NK-92 (cell line): ENCODE measurements around the gene HOXA10.

Experiments
- DNase-seq: peaks from one replicate; lab custom pipeline; 2025; ENCODE audit not compliant: unreplicated experiment; lab: John Stamatoyannopoulos, UW

HOXA10 gene

DNA sequence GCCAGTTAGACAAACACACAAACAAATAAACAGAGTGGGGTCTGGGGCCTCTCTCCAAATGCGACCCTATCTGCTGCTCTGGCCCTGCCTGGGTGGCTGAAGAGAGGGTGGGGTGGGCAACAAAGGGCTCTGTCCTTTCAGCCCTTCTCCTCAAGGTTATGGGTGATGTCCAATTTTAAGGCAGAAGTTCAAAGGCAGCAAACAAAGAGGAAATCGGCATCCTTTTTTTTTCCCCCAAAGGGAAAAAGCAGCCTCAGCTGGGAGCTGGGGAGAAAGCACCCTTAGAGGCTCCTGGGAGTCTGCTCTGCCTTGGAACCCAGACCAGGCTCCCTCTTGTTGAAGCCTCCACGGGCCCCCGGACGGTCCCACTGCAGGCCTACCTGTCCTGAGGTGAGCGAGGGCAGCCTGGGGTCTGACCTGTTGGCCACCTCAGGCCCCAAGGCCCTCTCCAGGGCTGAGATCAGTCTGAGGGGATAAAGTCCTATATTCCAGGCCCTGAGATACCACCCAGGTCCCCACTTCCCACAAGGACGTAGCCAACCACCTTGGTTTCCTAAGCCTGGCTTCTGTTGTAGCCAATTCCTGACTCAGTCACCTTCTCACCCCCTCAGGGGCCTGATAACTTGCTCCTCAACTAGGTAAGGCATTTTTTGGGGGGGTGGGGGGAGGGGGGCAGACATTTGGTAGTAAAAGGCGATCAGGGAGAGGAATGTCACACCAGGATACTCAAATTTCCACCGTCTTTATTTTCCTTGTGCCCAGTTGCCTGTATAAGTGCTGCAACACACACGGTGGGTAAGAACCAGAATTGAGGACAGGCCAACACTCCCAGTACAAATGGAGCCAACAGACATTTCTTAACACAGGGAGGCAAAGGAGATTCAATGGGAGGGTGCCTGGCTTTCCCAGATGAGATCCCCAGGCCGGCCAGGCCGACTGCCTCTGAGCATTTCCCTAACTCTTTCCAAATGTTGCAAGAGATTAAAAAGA lies 6.6 kb upstream of the HOXA10 start:
- no peak for DNase-seq

DNA sequence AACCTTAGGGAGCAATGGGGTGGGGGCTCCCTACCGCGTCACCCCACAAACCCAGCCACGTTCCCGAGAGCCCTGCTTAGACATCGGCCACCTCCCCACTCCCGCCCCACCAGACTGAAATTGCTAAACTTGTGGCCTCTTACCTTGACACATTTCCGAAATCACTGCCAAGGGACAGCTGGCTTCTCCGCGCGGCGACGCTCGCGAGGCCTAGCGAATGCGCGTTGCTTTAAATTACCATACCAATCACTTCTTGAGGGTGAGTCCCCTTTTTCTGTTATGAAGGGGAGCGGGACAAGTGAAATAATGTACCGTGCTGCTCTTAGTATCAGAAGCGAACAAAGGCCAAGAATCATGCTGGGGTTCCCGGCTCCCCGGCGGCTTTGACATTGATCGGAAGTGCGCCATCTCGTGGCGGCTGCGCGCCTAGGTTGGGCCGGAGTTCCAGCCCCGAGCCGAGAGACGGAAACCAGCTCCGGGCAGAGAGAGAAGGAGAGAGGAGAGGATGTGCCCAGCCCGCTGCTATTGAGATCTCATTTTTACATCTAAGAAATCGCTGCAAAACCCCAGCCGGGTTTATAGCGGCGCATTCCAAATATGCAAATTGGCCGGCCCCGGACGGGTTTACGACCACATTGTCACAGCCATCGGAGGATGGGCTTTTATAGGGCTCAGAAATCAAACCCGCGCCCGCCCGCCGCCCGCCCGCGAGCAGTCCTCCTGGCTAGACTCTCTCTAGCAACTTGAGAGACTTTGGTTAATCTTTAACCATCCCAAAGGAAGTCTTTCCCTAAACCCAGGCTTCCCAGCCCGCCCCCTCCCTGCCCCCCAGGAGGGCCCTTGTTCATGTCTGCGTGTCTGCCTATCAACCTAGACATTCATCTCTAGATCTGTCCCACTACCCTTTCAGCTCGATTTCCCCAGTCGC lies 5.6 kb upstream of the HOXA10 start:
- no peak for DNase-seq

DNA sequence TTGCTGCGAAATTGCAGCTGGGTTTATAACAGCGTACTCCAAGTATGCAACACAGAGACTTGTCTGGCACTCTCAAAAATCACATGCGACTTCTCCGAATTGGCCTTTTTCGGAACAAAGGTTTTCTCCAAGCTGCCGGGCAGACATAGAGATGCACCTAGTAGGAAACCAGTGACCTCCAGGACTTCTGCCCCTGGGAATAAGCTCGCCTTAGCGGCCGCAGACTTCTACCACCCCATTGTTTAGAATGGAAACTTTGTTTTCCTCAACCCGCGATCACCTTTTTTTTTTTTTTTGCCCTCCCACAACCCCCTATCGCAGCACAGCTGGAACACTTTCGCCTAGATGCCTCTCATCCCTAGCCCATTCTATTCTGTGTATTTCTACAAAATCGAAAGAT lies 4.9 kb upstream of the HOXA10 start:
- no peak for DNase-seq

DNA sequence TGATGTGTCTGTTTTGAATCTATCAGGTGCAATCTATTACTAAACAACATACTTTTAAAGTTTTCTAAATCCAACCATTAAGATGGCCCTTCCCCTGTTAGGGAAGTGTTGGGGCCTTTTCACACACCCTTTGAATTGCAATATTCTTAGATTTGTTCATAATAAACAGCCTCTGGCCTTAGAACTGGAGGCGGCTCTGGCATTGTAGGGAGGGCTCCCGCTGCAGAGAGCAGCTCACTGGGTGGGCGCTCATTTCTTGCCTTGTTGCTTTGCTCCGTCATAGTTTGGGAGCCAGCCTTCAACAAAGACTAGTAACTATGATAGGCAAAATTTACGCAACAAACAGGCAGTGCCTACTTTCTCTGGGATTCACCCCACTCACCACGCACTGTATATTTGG lies 4.2 kb upstream of the HOXA10 start:
- DNase-seq, result no peak

DNA sequence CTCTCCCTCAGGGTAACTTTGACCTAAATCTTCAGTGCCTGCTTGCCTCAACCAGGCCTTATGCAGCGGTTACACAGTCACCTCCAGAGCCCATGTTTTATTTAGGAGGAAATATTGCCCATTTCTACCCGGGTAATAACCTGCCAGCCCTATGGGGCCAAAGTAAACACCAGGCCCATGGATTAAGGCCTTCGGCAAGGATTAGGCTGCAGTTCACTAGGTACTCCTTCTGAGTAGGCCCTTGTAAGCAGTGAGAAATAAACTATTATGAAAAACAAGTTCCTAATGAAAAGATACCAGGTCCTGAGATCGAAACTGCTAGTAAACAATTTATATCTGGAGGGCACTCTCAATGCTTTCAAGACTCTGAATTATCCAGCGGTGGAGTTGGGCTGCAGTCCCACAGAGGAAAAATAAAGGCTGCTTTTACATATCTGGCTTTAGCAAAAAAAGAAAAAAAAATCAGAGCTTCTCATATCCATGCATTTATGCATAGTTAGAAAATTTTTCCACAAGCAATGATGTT lies 3.7 kb upstream of the HOXA10 start:
- DNase-seq, result no peak

DNA sequence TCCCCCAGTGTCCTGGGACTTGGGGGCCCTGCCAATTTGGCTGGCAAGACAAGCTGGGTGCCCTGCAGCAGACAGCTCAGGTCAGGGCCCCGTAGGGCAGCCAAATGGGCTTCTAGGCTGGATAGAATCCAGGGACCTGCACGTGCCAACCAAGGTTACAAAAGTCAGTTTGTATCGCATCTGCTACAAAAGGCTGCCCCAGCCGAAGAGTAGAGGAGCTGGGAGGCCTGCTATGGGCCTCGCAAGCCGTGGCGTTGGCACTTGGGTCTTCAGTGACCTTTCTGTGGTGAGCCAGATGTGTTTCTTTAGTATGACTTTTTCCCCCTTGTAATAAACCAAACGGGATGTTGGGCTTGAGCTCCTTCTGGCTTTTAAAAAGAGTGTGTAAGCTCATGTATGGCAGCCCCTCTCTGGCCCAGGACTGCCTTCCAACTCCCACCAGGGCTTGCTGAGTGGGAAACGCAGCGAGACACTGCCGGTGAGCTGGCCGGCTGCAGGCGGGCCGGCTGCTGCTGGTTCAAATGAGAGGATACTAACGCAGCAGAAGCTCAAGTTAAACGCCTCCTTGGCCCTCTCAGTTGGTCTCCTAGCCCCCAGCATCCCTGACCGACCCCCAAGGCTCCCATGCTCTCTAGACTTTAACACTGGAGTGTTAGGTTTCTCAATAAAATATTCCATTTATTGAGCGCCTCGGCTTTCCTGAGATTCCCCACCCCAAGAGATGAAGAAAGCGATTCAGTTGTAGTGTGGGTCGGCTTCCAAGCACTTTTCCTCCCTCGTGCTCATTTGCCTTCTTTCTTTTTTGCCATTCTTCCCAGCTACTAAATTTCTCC lies 3.1 kb upstream of the HOXA10 start:
- DNase-seq, result no peak

DNA sequence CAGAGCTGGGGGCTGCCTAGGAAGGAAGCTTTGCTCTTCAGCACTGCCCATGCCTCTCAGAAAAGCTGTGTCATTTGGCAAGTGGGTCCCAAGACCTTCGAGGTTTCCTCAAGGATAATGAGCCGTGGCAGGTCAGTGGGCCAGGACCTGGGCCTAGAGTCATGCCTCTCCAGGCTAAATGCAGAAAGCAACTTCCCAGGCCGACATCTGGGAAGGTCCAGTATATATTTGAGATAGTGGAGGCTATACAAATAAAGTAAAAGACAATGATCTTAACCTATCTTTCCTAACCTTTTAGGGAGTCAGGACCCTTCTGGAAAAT lies 2.4 kb upstream of the HOXA10 start:
- DNase-seq, result no peak

DNA sequence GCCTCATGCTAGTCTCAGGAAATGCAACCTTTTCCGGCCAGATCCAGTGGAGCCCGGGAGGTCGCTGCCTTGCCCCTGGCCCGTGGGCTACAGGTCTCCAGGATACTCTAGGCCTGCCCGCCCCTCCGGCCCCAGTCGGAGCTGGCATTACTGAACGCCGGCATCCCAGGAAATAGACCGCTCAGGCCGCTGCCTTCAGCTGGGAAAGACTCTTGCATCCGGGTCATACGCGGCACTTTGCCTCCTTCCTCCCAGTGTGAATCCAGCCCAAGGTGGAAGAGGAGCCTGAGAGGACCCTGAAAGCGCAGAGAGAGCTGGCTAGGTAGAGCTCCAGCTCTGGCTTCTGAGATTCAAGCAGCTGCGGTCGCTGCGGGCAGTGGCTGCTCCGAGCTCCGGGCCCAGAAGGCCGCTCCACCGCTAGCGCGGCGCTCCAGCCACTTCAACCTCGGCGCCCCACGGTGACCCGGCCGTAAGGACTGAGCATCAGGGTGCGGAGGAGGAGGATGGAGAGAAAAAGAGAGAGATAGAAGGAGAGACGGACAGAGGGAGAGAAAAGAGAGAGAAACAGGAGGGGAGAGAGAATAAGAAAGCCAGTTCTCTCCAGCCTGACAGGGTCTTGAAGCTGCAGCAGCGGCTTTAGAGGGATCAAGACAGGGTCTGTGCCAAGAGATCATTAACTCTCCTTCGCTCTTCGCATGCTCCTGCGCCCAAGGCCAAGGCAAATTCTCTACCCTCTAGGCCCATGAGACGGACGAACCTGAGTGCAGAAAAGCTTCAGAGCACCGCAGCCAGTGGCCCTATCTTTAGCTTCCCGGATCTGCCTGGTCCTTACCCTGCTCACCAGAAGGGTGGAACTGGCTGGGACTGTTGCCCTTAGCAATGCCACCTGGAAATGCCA lies 1.8 kb upstream of the HOXA10 start:
- DNase-seq, result no peak

DNA sequence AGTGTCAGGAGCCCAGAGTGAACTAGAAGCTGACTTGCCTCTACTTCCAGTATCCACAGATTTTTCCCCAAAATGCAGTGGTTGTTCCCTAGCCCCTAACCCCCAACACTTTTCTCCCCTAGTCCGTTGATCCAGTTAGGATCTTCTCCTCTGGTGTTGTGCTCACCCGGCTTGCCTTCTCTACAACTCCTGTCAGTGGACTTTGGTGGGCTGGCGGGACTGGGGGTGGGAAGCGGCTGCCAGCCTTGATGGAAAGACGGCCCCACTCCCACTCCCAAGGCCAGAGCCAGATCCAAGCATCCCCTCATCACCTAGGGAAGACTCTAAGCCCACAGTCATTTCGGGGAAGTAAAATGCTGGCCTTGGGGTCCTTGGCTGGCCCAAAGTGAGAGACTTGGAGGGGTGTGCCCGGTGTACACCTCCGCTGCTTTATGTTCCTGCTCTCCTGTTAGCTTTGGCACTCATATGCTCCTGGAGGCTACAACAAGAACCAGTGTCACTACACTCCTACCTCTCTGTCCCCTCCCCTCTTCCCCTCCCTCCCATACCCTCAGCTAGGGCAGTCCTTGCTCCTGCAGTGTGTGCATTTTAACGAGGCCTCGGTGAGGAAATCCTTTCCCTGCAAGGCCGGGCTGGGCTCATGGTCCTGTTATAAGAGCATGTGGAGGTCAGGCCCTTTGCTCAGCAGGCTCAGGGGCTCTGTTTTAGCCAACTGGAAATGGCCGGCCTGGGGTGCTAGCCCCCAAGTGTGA lies 930 bp upstream of the HOXA10 start:
- no peak for DNase-seq

DNA sequence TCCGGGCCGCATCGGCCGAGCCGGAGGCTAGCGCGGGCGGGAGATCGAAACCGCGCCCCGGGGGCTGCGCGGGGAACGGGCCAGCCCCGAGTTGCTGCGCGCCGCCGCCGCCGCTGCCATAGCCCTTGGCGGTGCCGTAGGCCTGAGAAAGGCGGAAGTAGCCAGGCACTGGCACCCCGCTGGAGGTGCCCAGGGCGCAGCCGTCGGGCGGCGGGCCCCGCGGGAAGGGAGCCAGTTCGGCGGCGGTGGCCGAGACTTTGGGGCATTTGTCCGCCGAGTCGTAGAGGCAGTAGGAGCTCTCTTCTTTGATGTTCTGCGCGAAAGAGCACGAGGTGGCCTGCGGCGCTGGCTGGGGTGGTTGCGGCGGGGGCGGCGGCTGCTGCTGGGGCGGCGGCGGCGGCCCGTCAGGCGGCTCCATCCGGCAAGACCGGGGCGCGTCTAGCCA lies 587 bp downstream of the HOXA10 start:
- no peak for DNase-seq

DNA sequence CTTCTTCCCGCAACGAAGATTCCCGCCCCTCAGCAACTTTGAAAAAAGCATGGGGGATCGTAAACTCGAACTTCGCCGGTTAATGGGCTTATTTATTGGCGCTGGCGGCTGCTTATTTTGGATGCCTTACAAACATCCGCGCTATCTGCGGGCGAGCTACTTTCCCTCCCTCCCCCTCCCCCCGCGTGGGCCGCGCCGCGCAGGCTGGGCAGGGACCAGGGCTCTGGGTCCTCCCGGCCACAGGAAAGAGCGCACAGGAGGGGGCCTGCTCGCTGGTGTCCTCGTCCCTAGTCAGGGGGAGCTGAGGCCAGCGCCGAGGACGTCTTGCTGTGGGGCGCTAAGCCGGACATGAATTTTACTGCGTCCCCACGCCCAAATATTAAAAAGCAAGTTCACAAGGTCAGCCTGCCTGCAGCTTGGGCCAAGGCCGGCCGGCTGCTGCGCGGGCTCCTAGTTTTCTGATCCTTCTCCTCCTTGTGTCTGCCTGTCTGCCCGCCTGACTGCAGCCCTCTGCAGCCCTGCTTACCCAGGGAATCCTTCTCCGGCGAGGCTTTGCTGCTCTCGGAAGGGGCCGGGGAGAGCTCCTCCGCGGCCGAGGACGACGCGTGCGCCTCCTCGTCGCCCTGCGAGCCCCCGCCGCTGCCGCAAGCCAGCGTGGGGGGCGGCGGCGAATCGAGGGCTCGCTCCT lies 1.2 kb downstream of the HOXA10 start:
- DNase-seq, result no peak

DNA sequence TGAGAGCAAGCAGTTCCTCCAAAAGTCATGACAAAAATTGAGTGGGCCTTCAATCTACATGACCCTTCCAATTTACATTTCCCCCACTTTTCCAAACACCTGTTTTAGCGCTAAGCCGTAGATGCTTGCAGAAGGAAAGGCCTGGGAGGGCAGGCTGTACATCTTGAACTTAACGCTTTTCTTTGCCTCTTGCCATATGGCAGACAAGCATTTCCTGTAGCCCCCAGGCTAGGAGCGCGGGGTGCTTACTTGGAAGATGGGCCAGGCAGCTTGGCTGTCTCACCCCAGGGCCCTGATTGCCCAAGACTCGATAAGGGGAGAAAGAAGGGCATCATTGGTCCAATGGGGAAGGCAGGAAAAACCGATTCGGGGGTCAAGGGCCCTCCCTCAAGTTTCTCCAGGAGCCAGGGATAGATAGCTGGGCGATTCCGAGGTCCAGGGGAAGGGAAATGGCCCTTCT lies 1.8 kb downstream of the HOXA10 start:
- no peak for DNase-seq

DNA sequence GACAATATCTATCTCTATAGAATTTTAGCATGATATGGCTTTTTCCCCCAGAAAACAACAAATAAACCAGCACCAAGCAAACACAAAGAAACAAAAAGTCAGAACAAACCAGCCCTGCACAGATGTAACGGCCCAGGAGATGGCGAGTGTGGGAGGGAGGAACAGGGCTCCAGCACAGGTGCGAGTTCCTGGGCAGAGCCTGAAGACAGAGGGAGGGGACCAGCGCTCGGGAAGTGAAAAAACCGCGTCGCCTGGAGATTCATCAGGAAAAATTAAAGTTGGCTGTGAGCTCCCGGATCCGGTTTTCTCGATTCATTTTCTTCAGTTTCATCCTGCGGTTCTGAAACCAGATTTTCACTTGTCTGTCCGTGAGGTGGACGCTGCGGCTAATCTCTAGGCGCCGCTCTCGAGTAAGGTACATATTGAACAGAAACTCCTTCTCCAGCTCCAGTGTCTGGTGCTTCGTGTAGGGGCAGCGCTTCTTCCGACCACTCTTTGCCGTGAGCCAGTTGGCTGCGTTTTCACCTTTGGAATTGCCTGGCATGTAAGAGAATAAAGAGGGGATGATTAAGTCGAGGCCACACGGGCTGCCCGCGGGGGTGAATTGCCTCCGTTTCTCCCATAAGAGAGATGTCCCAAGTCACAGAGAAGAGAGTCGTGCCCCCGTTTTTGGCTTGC lies 2.3 kb downstream of the HOXA10 start:
- no peak for DNase-seq

DNA sequence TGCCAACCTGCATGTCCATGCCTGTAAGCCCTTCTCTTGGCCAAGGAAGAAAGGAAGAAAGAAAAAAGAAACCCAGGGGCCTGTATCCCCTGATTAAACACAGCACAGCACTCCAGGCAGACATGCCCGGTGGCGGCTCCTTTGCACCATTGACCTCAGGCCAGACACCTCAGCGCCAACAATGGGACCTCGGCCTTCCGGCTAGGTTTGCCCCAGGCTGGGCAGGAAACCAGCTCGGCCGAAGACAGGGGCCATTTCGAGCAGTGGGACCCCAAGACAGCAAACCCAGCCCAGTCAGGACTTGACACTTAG lies 2.8 kb downstream of the HOXA10 start:
- DNase-seq, result no peak

DNA sequence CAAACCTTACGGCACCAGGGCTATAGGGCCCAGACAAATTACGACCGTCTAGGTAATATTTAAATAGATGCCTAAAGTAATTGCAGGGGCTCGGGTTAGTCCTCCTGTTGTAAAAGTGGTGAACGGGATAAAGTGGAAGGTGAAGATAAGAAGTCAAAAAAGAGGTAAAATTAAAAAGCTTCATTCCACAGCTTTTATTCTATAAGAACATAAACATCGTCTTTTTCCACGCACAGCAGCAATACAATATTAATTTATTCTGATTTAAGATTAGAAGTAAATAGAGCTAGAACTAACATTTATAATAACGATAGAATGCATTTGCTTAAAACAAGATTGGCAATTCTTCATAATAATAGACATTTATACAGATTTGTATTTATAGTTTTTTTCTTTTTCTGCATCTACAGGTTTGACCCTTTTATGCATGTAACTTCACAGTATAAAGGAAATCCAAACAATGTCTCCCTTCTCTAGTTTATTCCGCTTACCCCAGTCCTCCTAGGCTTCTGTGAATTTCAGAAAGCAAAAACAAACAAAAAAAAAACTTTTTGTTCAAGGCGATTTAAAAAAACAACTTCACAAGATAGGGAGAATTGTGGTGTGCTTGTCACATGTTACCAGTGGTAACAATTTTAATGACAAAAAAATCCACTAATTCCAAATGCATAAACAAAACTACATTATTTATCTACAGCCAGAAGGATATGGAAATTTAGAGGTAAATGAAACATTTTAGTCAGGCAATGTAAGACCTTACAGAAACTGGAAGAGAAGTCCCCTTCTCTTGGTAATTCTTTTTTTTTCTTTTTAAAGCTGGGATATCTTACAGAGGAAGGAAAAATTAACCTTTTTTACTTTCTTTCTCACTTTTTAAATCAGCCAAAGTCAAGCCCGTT lies 3.4 kb downstream of the HOXA10 start:
- DNase-seq, result no peak

DNA sequence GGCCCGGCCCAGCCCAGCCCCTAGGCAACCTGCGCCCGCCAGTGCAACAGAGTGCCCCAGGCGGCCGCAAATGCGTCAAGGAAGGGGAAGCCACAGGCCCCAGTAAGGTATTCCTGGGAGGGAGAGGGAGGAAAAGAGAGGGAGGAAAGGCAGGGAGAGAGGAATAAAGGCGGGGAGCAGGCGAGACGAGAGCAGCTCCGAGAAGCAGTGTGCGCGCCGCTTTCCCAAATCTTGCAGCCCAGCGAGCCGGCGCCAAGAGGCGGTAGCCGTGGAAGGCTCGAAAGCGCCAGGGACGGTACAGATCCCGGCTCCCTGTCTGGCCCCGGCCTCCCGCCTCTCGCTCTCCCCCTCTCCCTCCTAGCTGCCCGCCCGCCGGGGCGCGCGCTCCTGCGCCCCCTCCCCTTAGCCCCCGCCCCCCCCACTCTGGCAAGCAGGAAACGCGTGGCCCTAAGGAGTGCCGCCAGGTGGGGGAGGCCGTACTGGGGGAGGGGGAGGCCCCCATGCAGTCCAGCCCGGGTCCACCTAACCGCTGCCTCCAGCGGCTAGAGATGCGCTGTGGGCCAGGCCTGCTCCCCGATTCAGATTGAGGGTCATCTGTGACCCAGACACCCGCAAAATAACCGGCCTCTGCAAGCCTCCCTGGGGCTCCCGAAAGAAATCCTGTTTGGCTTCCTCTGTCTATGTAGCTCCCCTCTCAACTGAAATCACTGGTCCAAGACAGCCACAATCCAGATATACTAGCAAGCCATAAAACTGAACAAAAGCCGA lies 4.3 kb downstream of the HOXA10 start:
- DNase-seq, result no peak
